HG02840 (cell line): Measurements from ENCODE around the gene EYS.

Experiments
- ATAC-seq: cut with Tn5 transposase; IDR thresholded peaks from one replicate; pipeline ENCODE4 v1.9.1; 2021; ENCODE audit warnings: mild to moderate bottlenecking, moderate library complexity, moderate number of reproducible peaks; ENCODE audit not compliant: unreplicated experiment, low FRiP score

The EYS gene

GRCh38 chr6:64429926-64430325 is 1277.1 kb downstream of the EYS start:
- ATAC-seq, result no peak

GRCh38 chr6:64428186-64428585 is 1278.8 kb downstream of the EYS start:
- no peak for ATAC-seq

- ATAC-seq, result no peak
Measured at GRCh38 chr6:64415926-64416325, 1291.1 kb downstream of the EYS start.

GRCh38 chr6:64411226-64411625 is 1295.8 kb downstream of the EYS start:
- no peak for ATAC-seq

- ATAC-seq, result no peak
Measured at GRCh38 chr6:64409948-64410347, 1297.1 kb downstream of the EYS start.

- ATAC-seq, result no peak
Measured at GRCh38 chr6:64404396-64404795, 1302.6 kb downstream of the EYS start.

- ATAC-seq, result no peak
Measured at GRCh38 chr6:64383277-64383676, 1323.7 kb downstream of the EYS start.

- no peak for ATAC-seq
Measured at GRCh38 chr6:64376394-64376793, 1330.6 kb downstream of the EYS start.

GRCh38 chr6:64357430-64357829 is 1349.6 kb downstream of the EYS start:
- ATAC-seq, result no peak

GRCh38 chr6:64347411-64347810 is 1359.6 kb downstream of the EYS start:
- ATAC-seq, result no peak

- no peak for ATAC-seq
Measured at GRCh38 chr6:64335195-64335594, 1371.8 kb downstream of the EYS start.

- ATAC-seq, result no peak
Measured at GRCh38 chr6:64334636-64335035, 1372.4 kb downstream of the EYS start.

GRCh38 chr6:64330694-64331307 is 1376.2 kb downstream of the EYS start:
- no peak for ATAC-seq

GRCh38 chr6:64326939-64327338 is 1380.1 kb downstream of the EYS start:
- no peak for ATAC-seq

GRCh38 chr6:64325093-64325492 is 1381.9 kb downstream of the EYS start:
- ATAC-seq, result no peak

GRCh38 chr6:64310214-64310613 is 1396.8 kb downstream of the EYS start:
- ATAC-seq, result no peak

- ATAC-seq, result no peak
Measured at GRCh38 chr6:64301307-64302236, 1405.5 kb downstream of the EYS start.

- no peak for ATAC-seq
Measured at GRCh38 chr6:64299176-64299575, 1407.8 kb downstream of the EYS start.

GRCh38 chr6:64294034-64294433 is 1413.0 kb downstream of the EYS start:
- no peak for ATAC-seq

GRCh38 chr6:64293298-64293697 is 1413.7 kb downstream of the EYS start:
- ATAC-seq, result no peak

GRCh38 chr6:64290867-64291266 is 1416.2 kb downstream of the EYS start:
- ATAC-seq, result no peak

GRCh38 chr6:64289931-64290330 is 1417.1 kb downstream of the EYS start:
- ATAC-seq, result no peak
